HCT116 (cell line): Measurements from ENCODE around the gene ING4. TPM values are rescaled to one million over a fixed set of nuclear protein-coding genes. Genes with fewer than 3 reads are reported as not detected.

Source experiments
- ATAC-seq: fragments of 200-7000 bp; cut with Tn5 transposase; 2 replicates; pipeline ENCODE4 v1.9.1; 2020; ENCODE audit warnings: mild to moderate bottlenecking, moderate library complexity
- BruUV-seq: library from RNA; stranded (reverse); fragments of 400-500 nt; replicated peaks from 2 replicates; lab custom pipeline; 2021; lab: Mats Ljungman, UMichigan
- CTCF ChIA-PET: fragments of 300-600 bp; sonication (Branson Sonifier 250); formaldehyde crosslinking; loops from one replicate; lab custom pipeline; 2021; ENCODE audit warnings: antibody characterized with exemption; lab: Charles Lee
- POLR2A ChIA-PET: fragments of 300-600, 350-600 bp; sonication (Branson Sonifier 250); formaldehyde crosslinking; loops from one replicate; lab custom pipeline; 2021; ENCODE audit warnings: antibody characterized with exemption; lab: Charles Lee
- RAD21 ChIA-PET, 2 experiments: fragments of 300-600 bp; sonication (Branson Sonifier 250); formaldehyde crosslinking; loops; one replicate each; lab custom pipeline; 2023; ENCODE audit warnings: low total read pairs in 2 of 2; ENCODE audit not compliant: uncharacterized antibody in 2 of 2, unreplicated experiment in 2 of 2, low non-redundant PET in 1 of 2; lab: Charles Lee
- DNase-seq: peaks from one replicate; pipeline ENCODE4 v3.0.0-alpha.2; 2010; ENCODE audit warnings: low read depth, low spot score
- H2AFZ ChIP-seq: fragments of 200-600 bp; shearing (Covaris generic), sonication (generic); 2 replicates; pipeline ENCODE4 v1.6.1; 2017; ENCODE audit warnings: low read depth, mixed run types, mixed read lengths, antibody characterized with exemption, low read length; ENCODE audit not compliant: poor library complexity, severe bottlenecking
- H3K27ac ChIP-seq: 2 replicates; pipeline ENCODE4 v1.5.1; 2012; ENCODE audit warnings: low read depth, low read length
- H3K27me3 ChIP-seq: fragments of 200-600 bp; sonication (generic); 2 replicates; pipeline ENCODE4 v1.6.1; 2016; ENCODE audit warnings: mixed run types, low read length, mixed read lengths; ENCODE audit not compliant: insufficient read depth
- H3K36me3 ChIP-seq, 2 experiments: fragments of 200-500 bp in 1 of 2; fragments of 200-600 bp in 1 of 2; sonication (Bioruptor generic) in 1 of 2; sonication (generic) in 1 of 2; 2 replicates each; pipeline versions ENCODE4 v1.5.1 to v1.6.1; 2014 to 2016; ENCODE audit warnings: low read length in 2 of 2, inconsistent platforms in 1 of 2, mixed read lengths in 1 of 2, mixed run types in 1 of 2; ENCODE audit not compliant: insufficient read depth in 2 of 2, control insufficient read depth in 1 of 2
- H3K4me1 ChIP-seq, 2 experiments: fragments of 200-600 bp in 1 of 2; sonication (generic) in 1 of 2; 2 replicates each; pipeline versions ENCODE4 v1.5.1 to v1.6.1; 2012 to 2017; ENCODE audit warnings: low read length in 2 of 2, inconsistent platforms in 1 of 2, mild to moderate bottlenecking in 1 of 2, mixed read lengths in 1 of 2, mixed run types in 1 of 2, moderate library complexity in 1 of 2; ENCODE audit not compliant: insufficient read depth in 2 of 2, control insufficient read depth in 1 of 2
- H3K4me2 ChIP-seq: fragments of 200-600 bp; sonication (generic); 2 replicates; pipeline ENCODE4 v1.6.1; 2017; ENCODE audit warnings: mixed run types, low read length, mixed read lengths
- H3K4me3 ChIP-seq, 2 experiments: fragments of 200-600 bp in 1 of 2; sonication (generic) in 1 of 2; replicated peaks in 1 of 2; 2 replicates each; pipeline ENCODE4 v1.5.1; 2011 to 2016; ENCODE audit warnings: low read length in 2 of 2, control low read depth in 1 of 2, low read depth in 1 of 2, mild to moderate bottlenecking in 1 of 2, mixed read lengths in 1 of 2, mixed run types in 1 of 2
- H3K79me2 ChIP-seq: fragments of 200-600 bp; sonication (generic); 2 replicates; pipeline ENCODE4 v1.6.1; 2017; ENCODE audit warnings: mild to moderate bottlenecking, mixed run types, low read length, moderate library complexity, mixed read lengths; ENCODE audit not compliant: insufficient read depth
- H3K9ac ChIP-seq: fragments of 200-600 bp; sonication (generic); 2 replicates; pipeline ENCODE4 v1.6.1; 2016; ENCODE audit warnings: low read length, mixed read lengths
- H3K9me2 ChIP-seq: fragments of 200-600 bp; sonication (generic), shearing (Covaris generic); 2 replicates; pipeline ENCODE4 v1.6.1; 2017; ENCODE audit warnings: mixed run types, mild to moderate bottlenecking, moderate library complexity; ENCODE audit not compliant: insufficient read depth
- H3K9me3 ChIP-seq, 2 experiments: fragments of 200-500 bp in 1 of 2; fragments of 200-600 bp in 1 of 2; sonication (Bioruptor generic) in 1 of 2; sonication (generic) in 1 of 2; 2 replicates each; pipeline ENCODE4 v1.6.1; 2014 to 2017; ENCODE audit warnings: low read length in 2 of 2, mixed read lengths in 2 of 2, inconsistent platforms in 1 of 2, low read depth in 1 of 2, mild to moderate bottlenecking in 1 of 2, mixed run types in 1 of 2, moderate library complexity in 1 of 2; ENCODE audit not compliant: control insufficient read depth in 1 of 2, insufficient read depth in 1 of 2
- H4K20me1 ChIP-seq: fragments of 200-600 bp; sonication (generic), shearing (Covaris generic); 2 replicates; pipeline ENCODE4 v1.6.1; 2017; ENCODE audit warnings: mixed run types, mild to moderate bottlenecking, moderate library complexity; ENCODE audit not compliant: insufficient read depth
- CBX3 ChIP-seq: IDR thresholded peaks from 2 replicates; pipeline ENCODE4 v1.6.1; 2012; ENCODE audit warnings: low read depth
- CEBPB ChIP-seq: IDR thresholded peaks from 2 replicates; pipeline ENCODE4 v1.6.1; 2012; ENCODE audit warnings: low read depth
- ELF1 ChIP-seq: IDR thresholded peaks from 2 replicates; pipeline ENCODE4 v1.6.1; 2012; ENCODE audit warnings: low read depth, borderline replicate concordance
- EZH2 ChIP-seq: fragments of 200-600 bp; sonication (generic); IDR thresholded peaks from 2 replicates; pipeline ENCODE4 v1.6.1; 2017; ENCODE audit warnings: antibody characterized with exemption, mixed run types
- FOSL1 ChIP-seq: IDR thresholded peaks from 2 replicates; pipeline ENCODE4 v1.6.1; 2012; ENCODE audit warnings: low read depth
- JUND ChIP-seq: IDR thresholded peaks from 2 replicates; pipeline ENCODE4 v1.6.1; 2012
- POLR2A ChIP-seq: IDR thresholded peaks from 2 replicates; pipeline ENCODE4 v1.7.0; 2011; ENCODE audit warnings: borderline replicate concordance; ENCODE audit not compliant: insufficient read depth, insufficient read length; ENCODE audit errors: extremely low read depth
- POLR2AphosphoS5 ChIP-seq: IDR thresholded peaks from 2 replicates; pipeline ENCODE4 v1.6.1; 2011; ENCODE audit warnings: mild to moderate bottlenecking, low read depth, low read length, moderate library complexity
- TCF7L2 ChIP-seq: IDR thresholded peaks from 2 replicates; pipeline ENCODE4 v1.7.0; 2011; ENCODE audit warnings: borderline replicate concordance, inconsistent platforms; ENCODE audit not compliant: insufficient read depth, insufficient read length; ENCODE audit errors: extremely low read depth
- ZFX ChIP-seq: fragments of 450-650 bp; IDR thresholded peaks from 2 replicates; pipeline ENCODE4 v1.6.1; 2017
- intact Hi-C: fragments of 100-400 bp; cut with micrococcal nuclease; formaldehyde crosslinking; loops from 2 replicates; pipeline ENCODE4 v1.10.0; 2022
- total RNA-seq: library from RNA; stranded (reverse); gene quantifications from one replicate; pipeline ENCODE4 v1.2.1, GENCODE V29; 2021; ENCODE audit not compliant: unreplicated experiment
- TF ChIP-seq, protein P1 (sequence below): IDR thresholded peaks from 2 replicates; pipeline ENCODE4 v1.6.1; 2012
- TF ChIP-seq, protein P2 (sequence below): IDR thresholded peaks from 2 replicates; pipeline ENCODE4 v1.6.1; 2012
- TF ChIP-seq, protein P3 (sequence below), 3 experiments: fragments of 200-600 bp in 1 of 3; sonication (generic) in 1 of 3; IDR thresholded peaks in 2 of 3; conservative IDR thresholded peaks in 1 of 3; 2 replicates each; pipeline ENCODE4 v1.5.1; 2012 to 2017; ENCODE audit warnings: low read depth in 2 of 3, low read length in 2 of 3, antibody characterized with exemption in 1 of 3, borderline replicate concordance in 1 of 3, control low read depth in 1 of 3, mild to moderate bottlenecking in 1 of 3, mixed read lengths in 1 of 3, mixed run types in 1 of 3, moderate library complexity in 1 of 3; ENCODE audit not compliant: insufficient read depth in 1 of 3
- TF ChIP-seq, protein P4 (sequence below): IDR thresholded peaks from 2 replicates; pipeline ENCODE4 v1.6.1; 2011; ENCODE audit warnings: mild to moderate bottlenecking, low read length, moderate library complexity; ENCODE audit not compliant: insufficient replicate concordance; ENCODE audit errors: extremely low read depth

Gene ING4
- total RNA-seq, 1 experiment from 2014 or later, result 17.9 TPM

DNA sequence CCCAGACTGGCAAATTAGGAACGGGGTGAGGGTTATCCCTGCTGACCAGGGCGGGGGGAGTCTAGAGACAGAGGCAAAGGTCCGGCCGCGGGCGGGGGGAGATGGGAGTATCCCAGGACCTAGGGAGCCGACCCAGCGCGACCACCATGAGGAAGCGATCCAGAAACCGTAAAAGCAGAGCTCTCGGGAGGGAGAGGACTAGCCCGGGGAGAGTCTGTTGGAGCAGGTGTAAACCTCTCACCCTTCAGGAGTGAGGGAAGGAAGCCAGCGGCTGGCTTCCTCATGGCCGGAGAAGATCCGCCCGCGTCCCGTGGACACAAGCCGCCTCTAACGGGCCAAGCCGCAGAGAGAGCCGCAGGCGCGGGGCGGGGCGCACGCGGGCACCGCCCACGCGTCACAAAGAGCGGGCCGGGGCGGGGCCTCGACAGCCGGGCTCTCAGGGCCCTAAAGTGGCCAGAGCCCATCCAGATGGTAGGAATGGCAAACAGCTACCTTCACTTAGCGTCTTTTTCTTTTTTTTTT is 15.8 kb downstream of the ING4 start, which contains the start of gene ACRBP:
Gene ACRBP, minus strand, starts transcription at position 350 of the 522 bp plus-strand sequence. Its CDS starts 66 bp downstream, at position 284.
- H4K20me1 ChIP-seq, result no peaks in the 10 kb centered on the region
- no peaks in the 10 kb centered on the region for H3K9me2 ChIP-seq
- POLR2A ChIA-PET, result no interaction called here
- RAD21 ChIA-PET, result no interaction called here
- no peak within 1 kb of the TSS for H3K4me2 ChIP-seq
- intact Hi-C loops, result no loop called here
- ATAC-seq, result no peak
- CTCF ChIA-PET, result no interaction called here
- BruUV-seq, result no TSS peak
- H3K79me2 ChIP-seq, result no peaks in the 10 kb centered on the region
- no peak within 1 kb of the TSS for H3K9ac ChIP-seq
- no peak within 1 kb of the TSS for H3K4me3 ChIP-seq
- H3K9me3 ChIP-seq, result peaks cover 0 to 10% of the 10 kb centered on the region in 2 experiments; a peak in 1 of 4 replicates
- TF ChIP-seq ZFX (no peak), EZH2 (no peak), CEBPB (no peak), CBX3 (no peak), ELF1 (no peak), JUND (no peak)
- TF ChIP-seq, protein P1, sequence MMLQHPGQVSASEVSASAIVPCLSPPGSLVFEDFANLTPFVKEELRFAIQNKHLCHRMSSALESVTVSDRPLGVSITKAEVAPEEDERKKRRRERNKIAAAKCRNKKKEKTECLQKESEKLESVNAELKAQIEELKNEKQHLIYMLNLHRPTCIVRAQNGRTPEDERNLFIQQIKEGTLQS, result no peak
- peaks cover 4 to 6% of the 10 kb centered on the region in 2 experiments; a peak in 1 of 4 replicates for H3K36me3 ChIP-seq
- no peaks in the 10 kb centered on the region for H3K4me1 ChIP-seq
- DNase-seq, result no peak
- H3K27me3 ChIP-seq, result peaks cover under 1% of the 10 kb centered on the region; the same call in 1 of the 2 replicates
- H3K27ac ChIP-seq, result no peak within 1 kb of the TSS
- H2AFZ ChIP-seq, result no peak within 1 kb of the TSS

DNA sequence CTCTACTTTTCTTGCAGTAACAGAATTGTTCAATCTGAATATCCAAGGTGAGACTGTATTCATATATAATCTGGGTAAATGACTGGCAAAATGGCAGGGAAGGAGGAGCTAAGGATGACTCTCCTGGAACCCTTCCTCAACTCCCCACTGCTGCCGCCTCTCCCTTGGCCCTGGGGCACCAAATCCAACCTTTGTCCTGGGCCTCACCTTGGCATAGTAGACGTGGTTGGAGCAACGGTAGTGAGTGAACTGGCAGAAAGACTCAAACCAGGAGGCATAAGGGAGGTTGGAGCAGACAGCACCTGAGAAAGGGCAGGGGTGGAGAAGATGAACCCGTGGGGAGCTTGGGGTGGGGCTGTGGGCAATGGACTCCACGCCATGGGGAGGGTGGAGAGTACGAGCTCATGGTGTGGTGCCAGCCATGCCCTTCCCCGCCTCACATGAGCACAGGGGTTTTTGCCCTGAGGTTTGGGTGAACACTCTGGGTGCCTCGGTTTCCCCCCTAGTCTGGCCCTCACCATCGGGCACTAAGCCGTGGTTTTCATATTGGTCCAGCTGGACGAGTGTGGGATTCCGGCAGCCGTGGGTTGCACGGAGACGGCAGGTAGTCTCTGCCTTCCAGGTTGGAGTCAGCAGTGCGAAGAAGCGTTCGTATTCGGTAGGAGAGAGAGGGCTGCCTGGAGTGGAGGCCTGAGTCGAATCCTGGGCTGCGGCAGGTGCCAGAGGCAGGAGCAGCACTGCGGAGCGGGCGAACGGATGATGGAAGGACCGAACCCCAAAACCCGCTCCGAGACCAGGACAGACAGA is 16.4 kb downstream of the ING4 start:
- peaks cover 4 to 6% of the 10 kb centered on the region in 2 experiments; a peak in 1 of 4 replicates for H3K36me3 ChIP-seq
- ATAC-seq (no peak), DNase-seq (no peak)
- no peak overlapping the region for H3K4me2 ChIP-seq
- H3K4me1 ChIP-seq, result no peaks in the 10 kb centered on the region
- RAD21 ChIA-PET, result no interaction called here
- peaks cover 6% of the 10 kb centered on the region; the same call in 1 of the 2 replicates for H3K27me3 ChIP-seq
- POLR2A ChIA-PET, result no interaction called here
- no peaks in the 10 kb centered on the region for H3K9me2 ChIP-seq
- CTCF ChIA-PET, result no interaction called here
- no peak overlapping the region for H3K9ac ChIP-seq
- intact Hi-C loops, result no loop called here
- no peak overlapping the region for H3K27ac ChIP-seq
- H3K4me3 ChIP-seq, result no peak overlapping the region
- peaks cover 0 to 10% of the 10 kb centered on the region in 2 experiments; a peak in 1 of 4 replicates for H3K9me3 ChIP-seq
- H3K79me2 ChIP-seq, result no peaks in the 10 kb centered on the region
- H4K20me1 ChIP-seq, result no peaks in the 10 kb centered on the region
- H2AFZ ChIP-seq, result no peak overlapping the region
- no TSS peak for BruUV-seq
- no peak for TF ChIP-seq ELF1
- no peak for TF ChIP-seq POLR2AphosphoS5
- no peak for TF ChIP-seq ZFX
- no peak for TF ChIP-seq TCF7L2
- no peak for TF ChIP-seq POLR2A
- TF ChIP-seq CEBPB, result no peak
- TF ChIP-seq FOSL1, result no peak
- TF ChIP-seq, protein P2, sequence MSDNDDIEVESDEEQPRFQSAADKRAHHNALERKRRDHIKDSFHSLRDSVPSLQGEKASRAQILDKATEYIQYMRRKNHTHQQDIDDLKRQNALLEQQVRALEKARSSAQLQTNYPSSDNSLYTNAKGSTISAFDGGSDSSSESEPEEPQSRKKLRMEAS, result no peak
- TF ChIP-seq, protein P3, sequence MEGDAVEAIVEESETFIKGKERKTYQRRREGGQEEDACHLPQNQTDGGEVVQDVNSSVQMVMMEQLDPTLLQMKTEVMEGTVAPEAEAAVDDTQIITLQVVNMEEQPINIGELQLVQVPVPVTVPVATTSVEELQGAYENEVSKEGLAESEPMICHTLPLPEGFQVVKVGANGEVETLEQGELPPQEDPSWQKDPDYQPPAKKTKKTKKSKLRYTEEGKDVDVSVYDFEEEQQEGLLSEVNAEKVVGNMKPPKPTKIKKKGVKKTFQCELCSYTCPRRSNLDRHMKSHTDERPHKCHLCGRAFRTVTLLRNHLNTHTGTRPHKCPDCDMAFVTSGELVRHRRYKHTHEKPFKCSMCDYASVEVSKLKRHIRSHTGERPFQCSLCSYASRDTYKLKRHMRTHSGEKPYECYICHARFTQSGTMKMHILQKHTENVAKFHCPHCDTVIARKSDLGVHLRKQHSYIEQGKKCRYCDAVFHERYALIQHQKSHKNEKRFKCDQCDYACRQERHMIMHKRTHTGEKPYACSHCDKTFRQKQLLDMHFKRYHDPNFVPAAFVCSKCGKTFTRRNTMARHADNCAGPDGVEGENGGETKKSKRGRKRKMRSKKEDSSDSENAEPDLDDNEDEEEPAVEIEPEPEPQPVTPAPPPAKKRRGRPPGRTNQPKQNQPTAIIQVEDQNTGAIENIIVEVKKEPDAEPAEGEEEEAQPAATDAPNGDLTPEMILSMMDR (IDR thresholded peaks at IDR 0.05 in 2 of 3, conservative IDR thresholded peaks at IDR 0.05 in 1 of 3; ENCODE audit: borderline replicate concordance in 1 of 3, insufficient read depth in 1 of 3, low read depth in 2 of 3, low read length in 2 of 3), result no peak
- TF ChIP-seq, protein P4, sequence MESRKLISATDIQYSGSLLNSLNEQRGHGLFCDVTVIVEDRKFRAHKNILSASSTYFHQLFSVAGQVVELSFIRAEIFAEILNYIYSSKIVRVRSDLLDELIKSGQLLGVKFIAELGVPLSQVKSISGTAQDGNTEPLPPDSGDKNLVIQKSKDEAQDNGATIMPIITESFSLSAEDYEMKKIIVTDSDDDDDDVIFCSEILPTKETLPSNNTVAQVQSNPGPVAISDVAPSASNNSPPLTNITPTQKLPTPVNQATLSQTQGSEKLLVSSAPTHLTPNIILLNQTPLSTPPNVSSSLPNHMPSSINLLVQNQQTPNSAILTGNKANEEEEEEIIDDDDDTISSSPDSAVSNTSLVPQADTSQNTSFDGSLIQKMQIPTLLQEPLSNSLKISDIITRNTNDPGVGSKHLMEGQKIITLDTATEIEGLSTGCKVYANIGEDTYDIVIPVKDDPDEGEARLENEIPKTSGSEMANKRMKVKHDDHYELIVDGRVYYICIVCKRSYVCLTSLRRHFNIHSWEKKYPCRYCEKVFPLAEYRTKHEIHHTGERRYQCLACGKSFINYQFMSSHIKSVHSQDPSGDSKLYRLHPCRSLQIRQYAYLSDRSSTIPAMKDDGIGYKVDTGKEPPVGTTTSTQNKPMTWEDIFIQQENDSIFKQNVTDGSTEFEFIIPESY, result no peak
